GM19193 (cell line): Measurements from ENCODE around the gene BLZF1.

ENCODE experiments used
- POLR2A ChIP-seq: IDR thresholded peaks from 4 replicates; pipeline ENCODE4 v1.6.1; 2011; ENCODE audit not compliant: insufficient read depth, insufficient read length; ENCODE audit errors: extremely low read depth

Gene BLZF1

DNA sequence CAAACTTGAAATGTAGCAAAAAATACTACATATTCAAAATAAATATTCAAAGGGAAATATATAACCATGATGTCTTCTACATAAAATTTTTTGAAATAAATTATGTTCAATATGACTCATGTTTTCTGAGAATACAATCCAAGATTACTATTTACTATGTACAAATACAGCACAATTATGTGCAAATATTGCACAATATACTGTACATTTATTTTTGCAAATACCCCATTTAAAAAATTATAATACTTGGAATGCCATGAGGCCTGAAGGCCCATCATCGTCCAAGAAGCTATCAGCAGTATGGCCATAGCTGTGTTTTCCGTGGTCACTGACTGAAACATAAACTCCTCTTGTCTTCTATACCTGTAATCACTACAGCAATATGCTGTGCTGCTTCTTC is 47.0 kb downstream of the BLZF1 start:
- TF ChIP-seq POLR2A: no peak

GRCh38 chr1:169421309-169421708 is 53.3 kb downstream of the BLZF1 start:
- TF ChIP-seq POLR2A: no peak

- TF ChIP-seq POLR2A: no peak
Observed at GRCh38 chr1:169426174-169426705, 58.2 kb downstream of the BLZF1 start.

GRCh38 chr1:169427081-169427641 is 59.2 kb downstream of the BLZF1 start, which contains the start of gene CCDC181:
CCDC181 (minus strand) TSS chr1:169427474; CDS start chr1:169424927, 2,547 bp downstream.
- no peak for TF ChIP-seq POLR2A
